B cell (primary cell): Measurements from ENCODE around the gene POP4.

Experiments
- EZH2 ChIP-seq: IDR thresholded peaks from 2 replicates; pipeline ENCODE4 v1.6.1; 2012; ENCODE audit warnings: borderline replicate concordance, low read depth, mild to moderate bottlenecking, moderate library complexity, low read length; ENCODE audit not compliant: insufficient read depth, poor library complexity, severe bottlenecking
- TF ChIP-seq, protein P1 (sequence below): fragments of 200-600 bp; IDR thresholded peaks from one replicate; pipeline ENCODE4 v1.8.0; 2022; ENCODE audit warnings: antibody characterized with exemption, mild to moderate bottlenecking

GRCh38 chr19:29641597-29641996 is 35.5 kb downstream of the POP4 start:
- no peak for TF ChIP-seq EZH2
- TF ChIP-seq, protein P1, sequence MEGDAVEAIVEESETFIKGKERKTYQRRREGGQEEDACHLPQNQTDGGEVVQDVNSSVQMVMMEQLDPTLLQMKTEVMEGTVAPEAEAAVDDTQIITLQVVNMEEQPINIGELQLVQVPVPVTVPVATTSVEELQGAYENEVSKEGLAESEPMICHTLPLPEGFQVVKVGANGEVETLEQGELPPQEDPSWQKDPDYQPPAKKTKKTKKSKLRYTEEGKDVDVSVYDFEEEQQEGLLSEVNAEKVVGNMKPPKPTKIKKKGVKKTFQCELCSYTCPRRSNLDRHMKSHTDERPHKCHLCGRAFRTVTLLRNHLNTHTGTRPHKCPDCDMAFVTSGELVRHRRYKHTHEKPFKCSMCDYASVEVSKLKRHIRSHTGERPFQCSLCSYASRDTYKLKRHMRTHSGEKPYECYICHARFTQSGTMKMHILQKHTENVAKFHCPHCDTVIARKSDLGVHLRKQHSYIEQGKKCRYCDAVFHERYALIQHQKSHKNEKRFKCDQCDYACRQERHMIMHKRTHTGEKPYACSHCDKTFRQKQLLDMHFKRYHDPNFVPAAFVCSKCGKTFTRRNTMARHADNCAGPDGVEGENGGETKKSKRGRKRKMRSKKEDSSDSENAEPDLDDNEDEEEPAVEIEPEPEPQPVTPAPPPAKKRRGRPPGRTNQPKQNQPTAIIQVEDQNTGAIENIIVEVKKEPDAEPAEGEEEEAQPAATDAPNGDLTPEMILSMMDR, result no peak
